Breast epithelium (tissue), 4 donors: Measurements from ENCODE around the gene FSIP1. TPM values are rescaled to one million over a fixed set of nuclear protein-coding genes. Genes with fewer than 3 reads are reported as not detected.

Experiments
- DNase-seq, 2 donors: peaks; one replicate each; pipeline ENCODE4 v3.0.0-alpha.2; 2019; ENCODE audit warnings: low spot score in 2 of 2
- H3K27ac ChIP-seq, 2 donors: fragments of 200-600 bp; sonication (generic) in 1 of 2; one replicate each; pipeline ENCODE4 v1.5.1; 2016 to 2019; ENCODE audit warnings: mild to moderate bottlenecking in 1 of 2
- H3K27me3 ChIP-seq, 2 donors: fragments of 200-600 bp; sonication (generic) in 1 of 2; one replicate each; pipeline versions ENCODE4 v1.5.1 to v1.6.0; 2017 to 2019; ENCODE audit warnings: control low read depth in 1 of 2, mild to moderate bottlenecking in 1 of 2
- H3K36me3 ChIP-seq: fragments of 200-600 bp; one replicate; pipeline ENCODE4 v1.5.1; 2019
- H3K4me1 ChIP-seq, 2 donors: fragments of 200-600 bp; sonication (generic); one replicate each; pipeline ENCODE4 v1.5.1; 2016 to 2019; ENCODE audit warnings: control low read depth in 1 of 2
- H3K4me3 ChIP-seq, 3 donors: fragments of 200-600 bp; sonication (generic); 1 replicate in 2 of 3; 2 replicates in 1 of 3; pipeline ENCODE4 v1.5.1; 2016 to 2019; ENCODE audit warnings: mild to moderate bottlenecking in 3 of 3, moderate library complexity in 2 of 3
- H3K9me3 ChIP-seq, 2 donors: fragments of 200-600 bp; sonication (generic) in 1 of 2; one replicate each; pipeline ENCODE4 v1.5.1; 2016 to 2019; ENCODE audit warnings: control low read depth in 1 of 2
- POLR2A ChIP-seq: fragments of 450-650 bp; IDR thresholded peaks from one replicate; pipeline ENCODE4 v1.6.1; 2016; ENCODE audit warnings: antibody characterized with exemption, mild to moderate bottlenecking, moderate library complexity
- POLR2AphosphoS5 ChIP-seq, 3 donors: sonication (generic); formaldehyde crosslinking; IDR thresholded peaks; one replicate each; pipeline ENCODE4 v1.6.1; 2017; ENCODE audit warnings: antibody characterized with exemption in 3 of 3
- intact Hi-C: fragments of 100-400 bp; cut with DNase I; formaldehyde crosslinking; loops from one replicate; pipeline ENCODE4 v1.15.1; 2023; ENCODE audit warnings: low total_unique reads
- total RNA-seq, 3 donors: library from RNA; depleted of rRNA; stranded (reverse); fragments of >200 nt; gene quantifications; one replicate each; pipeline ENCODE4 v1.1.0, GENCODE V29; 2016
- TF ChIP-seq, protein P1 (sequence below), 3 donors: fragments of 450-650 bp; IDR thresholded peaks; one replicate each; pipeline ENCODE4 v1.5.1; 2016 to 2017; ENCODE audit warnings: antibody characterized with exemption in 3 of 3, mild to moderate bottlenecking in 3 of 3, moderate library complexity in 3 of 3

The FSIP1 gene
- total RNA-seq, 3 donors from 2014 or later = 0.32 to 23.3 (median 16.2) TPM

DNA sequence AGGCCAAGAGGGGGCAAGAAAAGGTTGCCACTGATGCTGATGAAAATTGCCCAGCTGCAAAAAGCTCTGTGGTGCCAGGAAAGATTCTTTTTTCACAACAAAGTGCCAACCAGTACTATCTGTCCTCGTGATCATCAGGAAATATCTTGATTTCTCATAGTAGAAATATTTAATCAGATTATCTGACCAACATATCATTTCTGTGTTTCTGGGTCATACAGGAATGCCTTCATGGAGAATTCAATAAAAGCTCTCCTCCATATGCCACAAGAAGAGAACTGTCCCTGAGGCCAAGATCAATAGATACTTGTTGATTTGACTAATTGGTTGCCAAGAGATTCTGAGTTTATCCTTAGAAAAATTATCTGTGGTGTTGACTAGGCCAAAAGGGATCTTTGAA lies 63.5 kb downstream of the FSIP1 start:
- H3K4me3 ChIP-seq = no peak overlapping the region
- no peak for DNase-seq
- H3K4me1 ChIP-seq = no peaks in the 10 kb centered on the region
- TF ChIP-seq POLR2AphosphoS5 (IDR thresholded peaks at IDR 0.05) (no peak), POLR2A (no peak)
- TF ChIP-seq, protein P1, sequence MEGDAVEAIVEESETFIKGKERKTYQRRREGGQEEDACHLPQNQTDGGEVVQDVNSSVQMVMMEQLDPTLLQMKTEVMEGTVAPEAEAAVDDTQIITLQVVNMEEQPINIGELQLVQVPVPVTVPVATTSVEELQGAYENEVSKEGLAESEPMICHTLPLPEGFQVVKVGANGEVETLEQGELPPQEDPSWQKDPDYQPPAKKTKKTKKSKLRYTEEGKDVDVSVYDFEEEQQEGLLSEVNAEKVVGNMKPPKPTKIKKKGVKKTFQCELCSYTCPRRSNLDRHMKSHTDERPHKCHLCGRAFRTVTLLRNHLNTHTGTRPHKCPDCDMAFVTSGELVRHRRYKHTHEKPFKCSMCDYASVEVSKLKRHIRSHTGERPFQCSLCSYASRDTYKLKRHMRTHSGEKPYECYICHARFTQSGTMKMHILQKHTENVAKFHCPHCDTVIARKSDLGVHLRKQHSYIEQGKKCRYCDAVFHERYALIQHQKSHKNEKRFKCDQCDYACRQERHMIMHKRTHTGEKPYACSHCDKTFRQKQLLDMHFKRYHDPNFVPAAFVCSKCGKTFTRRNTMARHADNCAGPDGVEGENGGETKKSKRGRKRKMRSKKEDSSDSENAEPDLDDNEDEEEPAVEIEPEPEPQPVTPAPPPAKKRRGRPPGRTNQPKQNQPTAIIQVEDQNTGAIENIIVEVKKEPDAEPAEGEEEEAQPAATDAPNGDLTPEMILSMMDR (IDR thresholded peaks at IDR 0.05) = no peak
- no peak overlapping the region for H3K27ac ChIP-seq
- H3K9me3 ChIP-seq = no peaks in the 10 kb centered on the region
- intact Hi-C loops = no loop called here
- no peaks in the 10 kb centered on the region for H3K36me3 ChIP-seq
- no peaks in the 10 kb centered on the region for H3K27me3 ChIP-seq

GRCh38 chr15:39717134-39717533 lies 65.5 kb downstream of the FSIP1 start:
- Histone ChIP-seq H3K27me3 (no peaks in the 10 kb centered on the region), H3K4me3 (no peak overlapping the region), H3K36me3 (no peaks in the 10 kb centered on the region), H3K4me1 (no peaks in the 10 kb centered on the region), H3K9me3 (no peaks in the 10 kb centered on the region), H3K27ac (no peak overlapping the region)
- TF ChIP-seq, protein P1 (IDR thresholded peaks at IDR 0.05) = no peak
- TF ChIP-seq POLR2A (no peak), POLR2AphosphoS5 (IDR thresholded peaks at IDR 0.05) (no peak)
- DNase-seq = no peak
- intact Hi-C loops = no loop called here

DNA sequence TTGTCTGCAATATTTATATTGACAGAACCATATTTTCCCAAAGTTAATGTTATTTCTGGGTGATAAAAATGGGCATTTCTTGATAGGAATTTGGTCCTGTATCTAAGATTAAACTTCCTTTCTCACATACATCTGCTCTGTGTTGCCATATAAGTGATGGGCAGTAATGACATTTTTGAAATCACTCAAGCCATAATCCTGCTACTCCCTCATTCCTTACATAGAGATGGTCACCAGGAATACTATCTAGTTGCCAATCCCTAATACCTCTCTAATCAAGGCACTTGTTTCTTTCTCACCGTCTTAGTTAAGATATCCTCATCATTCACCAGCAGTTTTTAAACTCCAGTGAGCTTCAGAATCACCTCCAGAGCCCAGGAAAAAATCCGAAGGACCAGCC lies 68.4 kb downstream of the FSIP1 start:
- no peaks in the 10 kb centered on the region for H3K9me3 ChIP-seq
- TF ChIP-seq POLR2AphosphoS5 (IDR thresholded peaks at IDR 0.05) (no peak), POLR2A (no peak)
- TF ChIP-seq, protein P1 (IDR thresholded peaks at IDR 0.05) = no peak
- no peaks in the 10 kb centered on the region for H3K27me3 ChIP-seq
- no peak overlapping the region for H3K27ac ChIP-seq
- no peaks in the 10 kb centered on the region for H3K4me1 ChIP-seq
- H3K4me3 ChIP-seq = no peak overlapping the region
- no peaks in the 10 kb centered on the region for H3K36me3 ChIP-seq
- intact Hi-C loops = no loop called here
- no peak for DNase-seq

- Histone ChIP-seq H3K4me3 (no peak overlapping the region), H3K27me3 (no peaks in the 10 kb centered on the region), H3K36me3 (no peaks in the 10 kb centered on the region), H3K9me3 (no peaks in the 10 kb centered on the region), H3K4me1 (no peaks in the 10 kb centered on the region), H3K27ac (no peak overlapping the region)
- TF ChIP-seq POLR2A = no peak
- TF ChIP-seq POLR2AphosphoS5 (IDR thresholded peaks at IDR 0.05) = no peak
- TF ChIP-seq, protein P1 (IDR thresholded peaks at IDR 0.05) = no peak
- no peak for DNase-seq
- intact Hi-C loops = no loop called here
Measured at GRCh38 chr15:39713846-39714245, 68.8 kb downstream of the FSIP1 start.

DNA sequence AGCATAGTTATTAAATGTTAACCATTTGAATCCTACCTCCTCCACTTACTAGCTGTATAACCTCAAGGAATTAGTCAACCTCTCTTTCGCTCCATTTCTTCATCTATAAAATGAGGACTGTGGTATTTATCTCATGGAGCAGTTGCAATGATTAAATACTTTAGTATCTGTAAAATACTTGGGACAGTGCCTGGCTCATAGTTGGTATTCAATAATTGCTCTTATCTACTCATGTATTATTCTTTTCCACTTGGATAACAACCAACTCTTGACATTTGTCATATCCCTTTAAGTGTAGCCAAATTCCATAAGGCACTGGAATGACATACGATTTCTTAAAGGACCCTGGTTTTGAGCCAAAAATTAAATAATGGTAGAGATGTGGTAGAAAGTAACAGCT lies 72.0 kb downstream of the FSIP1 start:
- Histone ChIP-seq H3K27me3 (no peaks in the 10 kb centered on the region), H3K27ac (no peak overlapping the region), H3K9me3 (no peaks in the 10 kb centered on the region), H3K4me3 (no peak overlapping the region), H3K36me3 (no peaks in the 10 kb centered on the region), H3K4me1 (no peaks in the 10 kb centered on the region)
- no peak for DNase-seq
- TF ChIP-seq POLR2AphosphoS5 (IDR thresholded peaks at IDR 0.05) (no peak), POLR2A (no peak)
- TF ChIP-seq, protein P1 (IDR thresholded peaks at IDR 0.05) = no peak
- intact Hi-C loops = no loop called here
